ENCODE results near the gene RPL18A.

Gene RPL18A

DNA sequence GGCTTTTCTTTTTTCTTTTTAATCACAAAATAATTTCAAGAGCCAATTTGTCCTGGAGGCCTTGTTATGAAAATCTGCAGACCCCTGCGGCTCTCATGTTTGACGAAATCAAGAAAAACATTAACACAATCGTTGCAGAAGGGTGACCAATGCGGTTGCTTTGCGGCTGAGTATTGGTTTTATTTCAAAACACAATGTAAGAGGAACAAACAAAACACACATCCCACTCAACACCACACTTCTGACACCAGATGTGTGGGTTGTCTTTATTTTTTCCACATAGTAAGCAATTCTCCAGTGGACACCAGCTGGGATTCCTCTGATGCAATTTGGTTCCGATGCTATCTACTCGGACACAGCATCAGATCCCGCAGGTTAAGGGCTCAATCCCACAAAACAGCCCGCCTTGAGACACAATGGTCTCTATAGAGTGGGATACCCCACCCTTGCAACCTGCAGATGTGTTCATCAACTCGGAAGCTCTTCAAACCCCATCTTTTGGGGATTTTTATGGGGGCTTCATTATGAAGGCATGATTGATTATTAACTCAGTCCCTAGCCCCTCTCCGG lies 51.2 kb downstream of the RPL18A start:
- no peak for DNase-seq
